Measurements from ENCODE around the gene BBLN.
A peak's percentile ranks its signal among the peaks of the same experiment; 100 is the strongest.
"Not testable (repeated sequence)": the region's sequence is repeated elsewhere in the genome, so short reads cannot be mapped to it uniquely, and the experiment has no call there.

Gene BBLN

GRCh38 chr9:128159784-128160602 lies at the start of gene BBLN:
Gene BBLN, plus strand, starts transcription at chr9:128160265. Its CDS starts 143 bp downstream, at chr9:128160408.
- DNase-seq = peak; percentile 94

GRCh38 chr9:128111726-128112125 lies 48.3 kb upstream of the BBLN start:
- not testable (repeated sequence) for DNase-seq

GRCh38 chr9:128113526-128114325 lies 46.3 kb upstream of the BBLN start:
- no peak for DNase-seq

- DNase-seq = no peak
Observed at GRCh38 chr9:128114326-128115186, 45.5 kb upstream of the BBLN start.

GRCh38 chr9:128115187-128116103 lies 44.6 kb upstream of the BBLN start:
- no peak for DNase-seq

- DNase-seq = no peak
Observed at GRCh38 chr9:128116104-128117083, 43.7 kb upstream of the BBLN start.

GRCh38 chr9:128117613-128118471 lies 42.2 kb upstream of the BBLN start:
- peak; percentile 95 for DNase-seq

GRCh38 chr9:128118472-128118857 lies 41.6 kb upstream of the BBLN start:
- no peak for DNase-seq

- DNase-seq = no peak
Observed at GRCh38 chr9:128118971-128119665, 40.9 kb upstream of the BBLN start.

- DNase-seq = no peak
Observed at GRCh38 chr9:128120061-128120740, 39.9 kb upstream of the BBLN start.

- DNase-seq = no peak
Observed at GRCh38 chr9:128120741-128121465, 39.2 kb upstream of the BBLN start.

- no peak for DNase-seq
Observed at GRCh38 chr9:128121466-128121810, 38.6 kb upstream of the BBLN start.

- DNase-seq = no peak
Observed at GRCh38 chr9:128121924-128122808, 37.9 kb upstream of the BBLN start.

GRCh38 chr9:128122809-128123175 lies 37.3 kb upstream of the BBLN start:
- no peak for DNase-seq

- no peak for DNase-seq
Observed at GRCh38 chr9:128123451-128124080, 36.5 kb upstream of the BBLN start.

- DNase-seq = no peak
Observed at GRCh38 chr9:128124451-128124850, 35.6 kb upstream of the BBLN start.

Data from NCI-H345 (cell line).